ENCODE data around the gene FOXL1. TPM values are rescaled to one million over a fixed set of nuclear protein-coding genes. Genes with fewer than 3 reads are reported as not detected.

The FOXL1 gene
- polyA plus RNA-seq, 3 donors: not detected

- H3K27me3 ChIP-seq (ENCODE audit: control insufficient read depth in 2 of 2, insufficient read depth in 2 of 2, low read length in 2 of 2): peaks cover 12 to 24% of the 10 kb centered on the region in 2 donors
- H4K20me1 ChIP-seq (ENCODE audit: insufficient read depth, low read length): no peaks in the 10 kb centered on the region
- no peak overlapping the region for H3K4me2 ChIP-seq (replicated peaks; ENCODE audit: extremely low read depth, low read length, poor library complexity, severe bottlenecking)
- no peaks in the 10 kb centered on the region for H3K36me3 ChIP-seq (replicated peaks in 1 of 2; ENCODE audit: control insufficient read depth in 1 of 2, insufficient read depth in 2 of 2, low read length in 2 of 2)
- intact Hi-C loops (cut with micrococcal nuclease): no loop called here
- Mint-ChIP-seq H3K27me3 (ENCODE audit: low read depth in 3 of 3) (peaks cover 28 to 30% (median 30%) of the 10 kb centered on the region in 3 donors), H3K9me3 (peaks cover 0 to 3% (median 0%) of the 10 kb centered on the region in 7 donors), H3K36me3 (peaks cover 0 to 2% of the 10 kb centered on the region in 2 donors), H3K4me1 (no peaks in the 10 kb centered on the region), H3K4me3 (no peak overlapping the region), H3K27ac (no peak overlapping the region)
- TF ChIP-seq, protein P1, sequence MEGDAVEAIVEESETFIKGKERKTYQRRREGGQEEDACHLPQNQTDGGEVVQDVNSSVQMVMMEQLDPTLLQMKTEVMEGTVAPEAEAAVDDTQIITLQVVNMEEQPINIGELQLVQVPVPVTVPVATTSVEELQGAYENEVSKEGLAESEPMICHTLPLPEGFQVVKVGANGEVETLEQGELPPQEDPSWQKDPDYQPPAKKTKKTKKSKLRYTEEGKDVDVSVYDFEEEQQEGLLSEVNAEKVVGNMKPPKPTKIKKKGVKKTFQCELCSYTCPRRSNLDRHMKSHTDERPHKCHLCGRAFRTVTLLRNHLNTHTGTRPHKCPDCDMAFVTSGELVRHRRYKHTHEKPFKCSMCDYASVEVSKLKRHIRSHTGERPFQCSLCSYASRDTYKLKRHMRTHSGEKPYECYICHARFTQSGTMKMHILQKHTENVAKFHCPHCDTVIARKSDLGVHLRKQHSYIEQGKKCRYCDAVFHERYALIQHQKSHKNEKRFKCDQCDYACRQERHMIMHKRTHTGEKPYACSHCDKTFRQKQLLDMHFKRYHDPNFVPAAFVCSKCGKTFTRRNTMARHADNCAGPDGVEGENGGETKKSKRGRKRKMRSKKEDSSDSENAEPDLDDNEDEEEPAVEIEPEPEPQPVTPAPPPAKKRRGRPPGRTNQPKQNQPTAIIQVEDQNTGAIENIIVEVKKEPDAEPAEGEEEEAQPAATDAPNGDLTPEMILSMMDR (IDR thresholded peaks at IDR 0.05): no peak
- H3K4me1 ChIP-seq (ENCODE audit: control insufficient read depth in 1 of 2, insufficient read depth in 2 of 2, low read length in 2 of 2): no peaks in the 10 kb centered on the region
- no peak overlapping the region for H3K4me3 ChIP-seq (replicated peaks in 1 of 3; ENCODE audit: low read depth in 2 of 3, low read length in 3 of 3)
- WGBS (ENCODE audit: insufficient coverage): 89% methylated on average over 4 of the region's 6 CpGs
- no peak overlapping the region for H2AFZ ChIP-seq (ENCODE audit: insufficient read depth, low read depth, low read length, poor library complexity, severe bottlenecking)
- H3K27ac ChIP-seq (ENCODE audit: low read depth in 1 of 2, low read length in 2 of 2): no peak overlapping the region
- no peak for DNase-seq
- no peak overlapping the region for H3K9ac ChIP-seq (ENCODE audit: insufficient read depth, low read length, poor library complexity, severe bottlenecking)
- H3K79me2 ChIP-seq (ENCODE audit: insufficient read depth, low read length): no peaks in the 10 kb centered on the region
- no peaks in the 10 kb centered on the region for H3K9me3 ChIP-seq (replicated peaks in 1 of 2; ENCODE audit: control insufficient read depth in 1 of 2, insufficient read depth in 1 of 2, low read length in 2 of 2)
Observed at GRCh38 chr16:86584071-86584685, 5.8 kb downstream of the FOXL1 start.

DNA sequence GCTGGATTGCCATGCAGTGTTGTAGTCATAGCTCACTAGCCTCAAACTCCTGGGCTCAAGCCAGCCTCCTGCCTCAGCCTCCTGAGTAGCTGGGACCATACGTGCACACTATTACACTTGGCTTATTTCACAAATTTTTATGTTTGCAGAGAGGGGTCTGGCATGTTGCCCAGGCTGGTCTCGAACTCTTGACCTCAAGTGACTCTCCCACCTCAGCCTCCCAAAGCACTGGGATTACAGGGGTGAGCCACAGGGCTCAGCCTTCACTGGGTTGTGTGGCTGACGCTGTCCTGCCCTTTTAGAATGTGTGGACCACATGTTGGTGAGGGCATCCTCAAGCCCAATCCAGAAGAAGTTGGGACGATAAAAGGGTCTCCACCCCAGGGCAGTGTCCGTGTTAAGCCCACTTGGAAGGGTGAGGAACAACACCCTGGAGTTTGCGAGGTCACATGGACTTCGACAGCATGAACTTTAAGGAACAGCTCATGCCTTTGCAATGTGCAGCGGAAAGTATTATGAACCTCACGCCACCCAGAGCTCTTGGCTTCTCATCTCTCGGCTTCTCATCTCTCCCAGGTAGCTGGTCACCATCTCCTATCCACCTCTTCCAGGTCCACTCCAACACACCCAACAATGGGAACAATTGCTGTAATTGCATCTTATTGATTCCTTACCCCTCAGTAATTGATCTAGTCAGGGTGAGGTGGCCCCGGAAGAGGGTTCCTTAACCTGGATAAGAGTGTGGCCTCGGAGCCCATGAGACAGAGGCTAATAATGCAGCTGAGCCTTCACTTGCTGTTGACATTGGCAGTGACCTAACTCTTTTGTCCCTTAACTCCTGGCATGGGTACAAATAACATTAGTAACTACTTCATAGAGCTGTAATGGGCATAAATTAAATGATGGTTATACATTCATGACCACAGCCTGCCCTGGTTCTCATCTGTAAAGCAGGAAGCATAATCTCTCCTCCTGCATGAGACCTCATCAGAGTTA is 6.7 kb downstream of the FOXL1 start:
- Mint-ChIP-seq H3K9me3 (peaks cover 0 to under 1% (median 0%) of the 10 kb centered on the region in 7 donors), H3K4me3 (no peak overlapping the region), H3K27ac (no peak overlapping the region), H3K27me3 (ENCODE audit: low read depth in 3 of 3) (peaks cover 21 to 22% (median 21%) of the 10 kb centered on the region in 3 donors), H3K36me3 (no peaks in the 10 kb centered on the region), H3K4me1 (no peaks in the 10 kb centered on the region)
- no peak for DNase-seq
- Histone ChIP-seq H3K27ac (ENCODE audit: low read depth in 1 of 2, low read length in 2 of 2) (no peak overlapping the region), H3K9ac (ENCODE audit: insufficient read depth, low read length, poor library complexity, severe bottlenecking) (no peak overlapping the region), H3K4me1 (ENCODE audit: control insufficient read depth in 1 of 2, insufficient read depth in 2 of 2, low read length in 2 of 2) (no peaks in the 10 kb centered on the region), H3K36me3 (replicated peaks in 1 of 2; ENCODE audit: control insufficient read depth in 1 of 2, insufficient read depth in 2 of 2, low read length in 2 of 2) (no peaks in the 10 kb centered on the region), H3K27me3 (ENCODE audit: control insufficient read depth in 2 of 2, insufficient read depth in 2 of 2, low read length in 2 of 2) (peaks cover 12 to 17% of the 10 kb centered on the region in 2 donors), H3K4me2 (replicated peaks; ENCODE audit: extremely low read depth, low read length, poor library complexity, severe bottlenecking) (no peak overlapping the region), H4K20me1 (ENCODE audit: insufficient read depth, low read length) (no peaks in the 10 kb centered on the region), H3K9me3 (replicated peaks in 1 of 2; ENCODE audit: control insufficient read depth in 1 of 2, insufficient read depth in 1 of 2, low read length in 2 of 2) (no peaks in the 10 kb centered on the region), H3K4me3 (replicated peaks in 1 of 3; ENCODE audit: low read depth in 2 of 3, low read length in 3 of 3) (no peak overlapping the region), H2AFZ (ENCODE audit: insufficient read depth, low read depth, low read length, poor library complexity, severe bottlenecking) (no peak overlapping the region), H3K79me2 (ENCODE audit: insufficient read depth, low read length) (no peaks in the 10 kb centered on the region)
- intact Hi-C loops (cut with micrococcal nuclease): no loop called here
- WGBS (ENCODE audit: insufficient coverage): 80% methylated on average over 6 of the region's 12 CpGs
- TF ChIP-seq, protein P1 (IDR thresholded peaks at IDR 0.05): no peak

Measured in CD14-positive monocyte (primary cell).